GM19023 (cell line): ENCODE results near the gene KRTAP4-2.
"Not testable (repeated sequence)": the region's sequence is repeated elsewhere in the genome, so short reads cannot be mapped to it uniquely, and the experiment has no call there.

ENCODE experiments used
- ATAC-seq: cut with Tn5 transposase; IDR thresholded peaks from one replicate; pipeline ENCODE4 v1.9.1; 2021; ENCODE audit warnings: mild to moderate bottlenecking, moderate library complexity; ENCODE audit not compliant: unreplicated experiment

The KRTAP4-2 gene

DNA sequence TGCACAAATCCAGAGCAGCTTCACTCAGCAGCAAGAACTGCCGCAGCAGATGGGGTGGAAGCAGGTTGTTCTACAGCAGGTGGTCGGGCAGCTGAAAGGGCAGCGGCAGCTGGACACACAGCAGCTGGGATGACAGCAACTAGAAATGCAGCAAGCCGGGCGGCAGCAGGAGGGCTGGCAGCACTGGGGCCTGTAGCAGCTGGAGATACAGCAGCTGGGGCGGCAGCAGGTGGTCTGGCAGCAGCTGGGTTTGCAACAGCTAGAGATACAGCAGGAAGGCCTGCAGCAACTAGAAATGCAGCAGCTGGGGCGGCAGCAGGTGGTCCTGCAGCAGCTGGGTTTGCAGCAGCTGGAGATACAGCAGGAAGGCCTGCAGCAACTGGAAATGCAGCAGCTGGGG, 10.5 kb downstream of the KRTAP4-2 start:
- no peak for ATAC-seq

DNA sequence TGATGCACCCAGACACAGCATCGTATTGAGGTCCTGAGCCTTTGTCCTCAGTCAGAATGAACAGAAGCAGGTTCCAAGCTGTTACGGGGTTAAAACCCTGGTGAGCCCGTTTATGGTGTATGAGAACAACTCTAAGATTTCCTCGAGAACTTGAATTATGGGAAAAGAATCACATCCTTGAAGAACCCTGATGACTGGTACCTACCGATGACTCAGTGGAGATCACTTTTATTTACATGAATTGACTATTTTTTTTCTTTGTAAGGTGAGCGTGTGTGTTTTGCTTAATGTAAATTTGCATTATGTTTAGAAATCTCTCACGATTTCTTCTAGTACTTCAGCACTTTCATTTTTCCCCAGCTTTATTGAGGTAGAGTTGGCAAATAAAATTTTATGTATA, 14.2 kb downstream of the KRTAP4-2 start:
- no peak for ATAC-seq

DNA sequence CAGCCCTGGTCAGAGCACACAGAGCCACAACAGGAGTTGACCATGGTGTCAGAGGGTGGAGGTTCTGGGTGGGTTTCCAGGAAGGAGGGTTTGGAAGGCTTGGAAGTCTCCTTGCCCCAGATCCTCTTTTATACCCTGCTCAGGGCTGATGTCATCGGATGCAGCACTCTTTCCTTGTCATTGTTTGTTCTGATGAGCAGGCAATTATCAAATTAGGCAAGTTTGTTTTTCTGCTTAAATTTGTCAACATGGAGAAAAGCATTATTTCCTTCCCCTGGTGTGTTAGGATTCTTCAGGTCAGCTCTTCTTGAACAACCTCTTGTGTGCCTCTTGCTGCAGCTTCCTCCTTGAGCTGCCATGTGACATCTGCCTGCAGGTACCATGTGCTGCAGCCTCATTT, 17.4 kb downstream of the KRTAP4-2 start, which contains the start of gene KRTAP4-4:
KRTAP4-4 (minus strand) TSS at position 101 of the 400 bp plus-strand sequence; CDS start at position 44, 57 bp downstream.
- ATAC-seq, result no peak

DNA sequence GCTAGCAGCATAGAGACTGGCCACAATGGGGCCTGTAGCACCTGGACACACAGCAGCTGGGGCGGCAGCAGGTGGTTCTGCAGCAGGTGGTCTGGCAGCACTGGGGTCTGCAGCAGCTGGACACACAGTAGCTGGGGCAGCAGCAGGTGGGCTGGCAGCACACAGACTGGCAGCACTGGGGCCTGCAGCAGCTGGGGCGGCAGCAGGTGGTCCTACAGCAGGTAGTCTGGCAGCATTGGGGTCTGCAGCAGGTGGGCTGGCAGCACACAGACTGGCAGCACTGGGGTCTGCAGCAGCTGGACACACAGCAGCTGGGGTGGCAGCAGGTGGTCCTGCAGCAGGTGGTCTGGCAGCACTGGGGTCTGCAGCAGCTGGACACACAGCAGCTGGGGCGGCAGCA, 17.8 kb downstream of the KRTAP4-2 start:
- ATAC-seq, result not testable (repeated sequence)

DNA sequence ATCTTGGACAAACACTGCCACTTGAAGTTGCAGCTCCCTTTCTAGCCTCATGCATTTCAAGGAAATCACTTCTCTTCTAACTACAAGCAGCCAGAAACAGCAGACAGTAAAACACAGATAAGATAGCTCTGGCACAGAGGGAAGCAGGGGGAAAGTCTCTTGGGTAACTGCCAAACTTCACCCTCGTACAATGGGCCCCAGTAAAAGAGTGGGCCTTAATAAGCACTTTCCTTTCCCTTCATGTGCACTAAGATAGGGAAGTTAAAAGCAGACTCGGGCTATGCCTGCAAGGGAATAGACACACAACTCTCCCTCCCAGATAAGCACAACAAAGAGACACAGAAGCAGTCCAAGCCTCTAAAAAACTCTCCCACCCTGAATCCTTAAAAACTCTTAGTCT, 24.2 kb downstream of the KRTAP4-2 start:
- no peak for ATAC-seq

DNA sequence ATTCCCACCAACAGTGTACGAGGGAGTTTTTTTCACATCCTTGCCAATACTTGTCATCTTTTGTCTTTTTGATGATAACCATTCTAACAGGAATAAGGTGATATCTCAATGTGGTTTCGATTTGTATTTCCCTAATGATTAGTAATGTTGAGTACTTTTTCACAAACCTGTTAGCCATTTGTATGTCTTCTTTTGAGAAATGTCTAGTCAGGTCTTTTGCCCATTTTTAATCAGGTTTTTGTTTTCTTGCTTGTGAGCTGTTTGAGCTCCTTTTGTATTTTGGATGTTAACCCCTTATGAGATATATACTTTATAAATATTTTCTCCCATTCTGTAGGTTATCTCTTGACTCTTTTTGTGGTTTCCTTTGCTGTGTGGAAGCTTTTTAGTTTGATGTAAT, 26.5 kb downstream of the KRTAP4-2 start:
- ATAC-seq, result no peak

DNA sequence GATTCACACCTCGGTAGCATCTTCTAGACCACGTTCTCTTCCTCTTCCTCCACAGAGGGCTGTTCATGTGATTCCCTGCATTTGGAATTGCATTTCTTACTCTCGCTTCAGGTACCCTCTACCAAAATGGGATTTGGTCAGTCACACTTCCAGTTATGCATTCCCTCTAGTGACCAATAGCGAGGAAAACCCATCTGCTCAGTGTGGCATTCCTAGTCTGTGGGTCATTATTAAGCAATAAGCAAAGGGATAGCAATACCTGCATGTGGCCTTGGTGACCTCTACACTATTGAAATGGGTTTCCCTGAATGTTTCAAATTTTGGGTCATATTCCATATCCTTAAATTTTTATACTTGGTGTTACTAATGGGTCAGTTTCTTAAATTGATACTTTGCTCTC, 28.0 kb downstream of the KRTAP4-2 start:
- ATAC-seq, result no peak

DNA sequence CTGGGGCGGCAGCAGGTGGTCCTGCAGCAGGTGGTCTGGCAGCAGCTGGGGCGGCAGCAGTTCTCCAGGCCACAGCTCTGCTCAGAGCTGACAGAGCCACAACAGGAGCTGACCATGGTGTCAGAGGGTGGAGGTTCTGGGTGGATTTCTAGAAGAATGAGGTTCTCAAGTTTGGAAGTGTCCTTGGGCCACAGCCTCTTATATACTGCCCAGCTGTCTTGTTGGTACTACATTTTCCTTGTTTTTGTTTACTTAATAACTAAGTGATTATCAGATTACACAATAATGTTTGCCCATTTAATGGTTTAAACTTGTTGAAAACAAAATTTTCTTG, 28.4 kb downstream of the KRTAP4-2 start, which contains the start of gene KRTAP4-5:
KRTAP4-5 (minus strand) TSS at position 174 of the 334 bp plus-strand sequence; CDS start at position 116, 58 bp downstream.
- ATAC-seq, result no peak

DNA sequence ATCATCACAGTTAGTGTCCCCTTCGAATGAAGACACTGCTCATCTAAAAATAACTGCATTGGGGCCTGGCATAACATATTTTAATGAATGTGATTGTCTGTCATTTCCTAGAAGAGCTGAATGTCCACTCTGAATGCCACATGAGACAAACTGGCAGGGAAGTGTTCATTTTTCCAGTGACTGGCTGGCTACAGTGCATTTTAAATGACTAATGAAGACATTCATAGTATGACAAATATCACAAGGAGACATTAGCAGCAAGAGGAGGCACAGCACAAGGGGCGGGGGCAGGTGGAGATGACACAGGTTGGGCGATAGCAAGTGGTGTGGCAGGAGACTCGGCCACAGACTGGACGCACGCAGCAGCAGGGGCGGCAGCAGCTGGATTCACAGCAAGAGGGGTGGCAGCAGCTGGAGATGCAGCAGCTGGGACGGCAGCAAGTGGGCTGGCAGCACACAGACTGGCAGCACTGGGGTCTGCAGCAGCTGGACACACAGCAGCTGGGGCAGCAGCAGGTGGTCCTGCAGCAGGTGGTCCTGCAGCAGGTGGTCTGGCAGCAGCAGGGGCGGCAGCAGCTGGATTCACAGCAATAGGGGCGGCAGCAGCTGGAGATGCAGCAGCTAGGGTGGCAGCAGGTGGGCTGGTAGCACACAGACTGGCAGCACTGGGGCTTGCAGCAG, 28.9 kb downstream of the KRTAP4-2 start:
- not testable (repeated sequence) for ATAC-seq

DNA sequence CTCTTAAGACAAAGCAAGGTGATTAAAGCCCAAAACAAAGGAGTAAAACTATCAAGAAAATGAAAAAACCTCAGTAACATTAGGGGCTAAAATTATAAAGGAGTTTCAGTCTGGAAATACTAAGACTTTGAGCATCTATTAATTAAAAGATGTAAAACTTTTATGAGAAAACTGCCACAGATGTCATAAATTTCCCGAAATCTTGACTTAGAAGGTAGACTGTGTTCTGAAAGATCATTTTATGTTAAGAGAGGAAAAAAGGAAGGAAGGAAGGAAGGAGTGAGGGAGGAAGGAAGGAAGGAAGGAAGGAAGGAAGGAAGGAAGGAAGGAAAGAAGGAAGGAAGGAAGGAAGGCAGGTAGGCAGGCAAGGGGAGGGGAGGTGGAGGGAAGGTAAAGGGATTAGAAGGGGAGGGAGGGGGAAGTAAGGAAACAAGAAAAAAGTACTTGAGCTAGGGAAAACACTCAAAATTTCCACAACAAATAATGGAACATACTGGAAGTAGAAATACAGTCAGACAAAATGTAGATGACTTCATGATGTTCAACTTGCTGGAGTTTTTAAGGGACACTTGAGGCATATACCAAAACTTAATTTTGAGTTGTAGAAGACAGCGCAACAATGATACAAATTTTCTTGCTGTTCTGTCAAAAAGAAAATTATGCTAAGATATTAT, 30.4 kb downstream of the KRTAP4-2 start:
- no peak for ATAC-seq

DNA sequence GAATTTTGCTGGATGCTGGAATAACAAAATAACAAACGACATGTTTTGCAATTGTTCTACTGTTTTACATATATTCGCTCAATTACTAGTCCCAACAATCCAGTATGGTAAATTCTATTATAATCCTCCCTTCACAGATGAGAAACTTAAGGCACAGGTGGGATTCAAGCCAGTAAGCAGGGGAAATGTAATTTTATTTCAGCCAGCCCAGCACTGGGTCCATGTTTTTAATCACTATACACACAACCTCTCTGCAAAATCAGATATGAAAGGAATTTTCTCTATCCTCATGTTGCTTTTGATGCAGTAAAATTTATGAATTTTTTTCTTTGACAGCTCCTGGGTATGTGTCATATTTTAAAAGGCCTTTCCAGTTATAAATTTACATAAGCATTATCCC, 32.8 kb downstream of the KRTAP4-2 start:
- ATAC-seq, result no peak

DNA sequence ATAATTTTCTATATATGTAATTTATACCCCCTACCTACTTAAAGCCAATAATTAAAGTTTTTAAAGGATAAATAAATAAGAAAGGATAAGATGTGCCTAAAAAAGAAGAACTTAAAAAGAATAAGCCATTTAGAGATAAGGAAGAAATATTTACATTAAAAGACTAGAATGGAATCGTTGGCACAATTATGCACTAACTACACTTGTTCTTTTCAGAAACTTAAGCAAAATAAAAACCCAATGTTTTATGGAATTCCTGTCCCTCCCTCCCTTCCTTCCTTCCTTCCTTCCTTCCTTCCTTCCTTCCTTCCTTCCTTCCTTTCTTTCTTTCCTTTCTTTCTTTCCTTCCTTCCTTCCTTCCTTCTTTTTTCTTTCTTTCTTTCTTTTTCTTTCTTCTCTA, 33.2 kb downstream of the KRTAP4-2 start:
- ATAC-seq, result no peak

DNA sequence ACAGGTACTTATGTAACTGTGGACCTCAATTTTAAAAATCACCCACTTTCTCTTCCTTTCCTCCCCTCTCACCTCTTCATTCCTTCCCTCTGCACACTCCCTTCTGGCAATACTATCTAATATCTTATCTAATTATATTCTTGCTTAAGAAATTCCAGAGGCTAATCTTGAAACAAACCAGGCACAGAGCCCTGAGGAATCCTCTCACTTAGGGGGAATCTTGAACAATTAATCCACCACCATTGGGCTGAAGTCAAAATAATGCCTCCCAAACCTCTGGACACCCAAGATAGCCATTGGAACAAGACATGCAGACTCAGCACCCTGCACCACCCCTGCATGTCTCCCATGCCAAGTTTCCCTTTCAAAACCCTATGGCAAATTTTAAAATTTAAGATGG, 36.7 kb downstream of the KRTAP4-2 start:
- ATAC-seq, result no peak

DNA sequence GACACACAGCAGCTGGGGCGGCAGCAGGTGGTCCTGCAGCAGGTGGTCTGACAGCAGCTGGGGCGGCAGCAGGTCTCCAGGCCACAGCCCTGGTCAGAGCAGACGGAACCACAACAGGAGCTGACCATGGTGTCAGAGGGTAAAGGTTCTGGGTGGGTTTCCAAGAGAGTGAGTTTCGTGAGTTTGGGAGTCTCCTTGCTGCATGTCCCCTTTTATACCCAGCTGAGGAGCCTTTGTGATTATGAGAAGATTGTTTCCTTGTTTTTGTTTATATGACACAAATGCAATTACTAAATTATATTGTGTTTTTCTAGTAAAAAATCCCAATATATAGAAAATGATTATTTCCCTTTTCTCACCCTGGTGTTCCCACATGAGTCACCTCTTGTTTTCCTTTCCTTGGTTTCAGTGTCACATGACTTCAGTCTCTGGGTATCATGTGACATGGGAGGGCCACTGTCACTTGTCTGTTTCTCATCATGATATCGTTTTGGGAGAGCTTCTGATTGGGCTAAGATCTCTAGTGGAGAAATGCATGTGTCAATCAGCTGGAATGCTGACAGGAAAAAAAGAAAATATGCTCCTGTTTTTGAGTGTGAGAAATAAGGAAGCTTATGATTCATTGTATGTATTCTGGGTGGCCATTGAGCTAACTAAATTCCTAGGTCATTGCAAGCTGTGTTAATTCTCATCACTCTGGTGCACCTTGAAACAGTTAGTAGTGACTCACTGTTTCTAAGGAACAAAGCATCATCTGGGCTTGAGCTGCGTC, 37.5 kb downstream of the KRTAP4-2 start, which contains the start of gene KRTAP4-6:
KRTAP4-6 (minus strand) TSS at position 185 of the 772 bp plus-strand sequence; CDS start at position 128, 57 bp downstream.
- ATAC-seq, result no peak

DNA sequence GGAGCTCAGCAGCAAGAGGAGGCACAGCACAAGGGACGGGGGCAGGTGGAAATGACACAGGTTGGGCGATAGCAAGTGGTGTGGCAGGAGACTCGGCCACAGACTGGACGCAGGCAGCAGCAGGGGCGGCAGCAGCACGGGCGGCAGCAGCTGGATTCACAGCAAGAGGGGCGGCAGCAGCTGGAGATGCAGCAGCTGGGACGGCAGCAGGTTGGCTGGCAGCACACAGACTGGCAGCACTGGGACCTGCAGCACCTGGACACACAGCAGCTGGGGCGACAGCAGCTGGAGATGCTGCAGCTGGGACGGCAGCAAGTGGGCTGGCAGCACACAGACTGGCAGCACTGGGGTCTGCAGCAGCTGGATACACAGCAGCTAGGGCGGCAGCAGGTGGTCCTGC, 38.2 kb downstream of the KRTAP4-2 start:
- ATAC-seq, result not testable (repeated sequence)

DNA sequence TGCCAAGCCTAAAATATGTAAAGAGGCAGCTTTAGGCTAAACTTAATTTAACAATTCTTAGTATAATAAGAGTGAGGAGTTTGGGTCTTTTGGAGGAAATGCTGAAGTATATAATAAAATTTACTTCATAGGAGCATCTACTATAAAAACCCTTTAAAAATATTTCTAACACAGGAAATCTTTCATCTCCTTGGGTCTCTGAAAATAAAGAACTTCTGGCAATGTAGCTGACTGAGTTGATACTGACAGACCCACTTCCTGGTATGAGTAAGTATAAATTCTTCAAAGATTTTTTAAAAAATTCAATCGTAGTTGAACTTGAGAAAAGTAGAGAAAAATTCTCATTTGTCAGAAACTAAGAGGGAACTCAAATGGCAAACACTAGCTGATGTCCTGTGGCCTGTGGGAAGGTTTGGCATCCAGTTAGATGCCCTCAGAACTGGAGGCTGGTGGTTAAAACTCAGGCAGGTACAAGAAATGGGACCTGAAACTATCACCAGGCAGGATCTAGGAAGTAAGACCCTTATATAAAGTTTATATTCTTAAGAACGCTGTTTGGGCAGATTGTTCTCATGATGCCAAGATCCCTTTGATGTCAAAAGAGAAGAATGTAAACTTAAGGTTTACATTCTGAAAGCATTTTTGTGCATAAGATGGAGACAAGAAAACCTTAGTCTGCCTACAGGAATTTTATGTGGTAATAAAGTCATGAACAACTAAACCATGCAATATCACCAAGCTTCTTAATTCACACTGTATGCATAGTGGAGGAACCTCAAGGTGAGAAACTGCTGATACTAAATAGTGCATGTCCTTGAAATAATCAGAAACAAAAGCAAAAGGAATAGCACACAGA, 43.9 kb downstream of the KRTAP4-2 start:
- no peak for ATAC-seq

DNA sequence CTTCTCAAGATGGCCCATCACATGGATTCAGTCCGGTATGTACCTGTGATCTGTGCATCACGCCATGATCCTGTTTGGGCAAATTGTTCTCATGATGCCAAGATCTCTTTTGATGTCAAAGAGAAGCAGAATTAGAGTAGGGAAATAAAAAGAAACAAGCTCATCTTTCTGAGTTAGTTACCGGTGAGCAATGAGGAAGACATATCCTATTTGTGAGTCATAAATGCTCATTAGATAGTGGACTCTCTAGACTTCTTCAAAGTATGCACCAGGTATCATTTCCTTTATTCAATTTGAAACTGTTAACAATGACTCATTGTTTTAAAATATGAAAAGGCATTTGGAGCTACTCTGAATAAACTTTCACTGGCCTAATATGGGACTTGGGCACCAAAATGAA, 46.0 kb downstream of the KRTAP4-2 start:
- ATAC-seq, result no peak
